ENCODE results near the gene ZNF512B. TPM values are rescaled to one million over a fixed set of nuclear protein-coding genes. Genes with fewer than 3 reads are reported as not detected.
A peak's percentile ranks its signal among the peaks of the same experiment; 100 is the strongest.

The ZNF512B gene
- total RNA-seq, 4 donors from 2014 or later: 5.8 to 7.4 (median 6.4) TPM

- no peaks in the 10 kb centered on the region for H3K27me3 ChIP-seq
- no peak for DNase-seq
- TF ChIP-seq POLR2A (IDR thresholded peaks at IDR 0.05): no peak
- no peak for TF ChIP-seq CTCF (IDR thresholded peaks at IDR 0.05)
- H3K36me3 ChIP-seq: peaks cover 0 to 25% (median 0%) of the 10 kb centered on the region in 3 donors
- H3K9me3 ChIP-seq: peaks cover 0 to 5% (median 0%) of the 10 kb centered on the region in 4 donors
- no peak overlapping the region for H3K4me3 ChIP-seq
- no peak overlapping the region for H3K27ac ChIP-seq
- H3K4me1 ChIP-seq: peaks cover 0 to 25% (median 5%) of the 10 kb centered on the region in 4 donors
These were observed 54.3 kb downstream of the ZNF512B start for GRCh38 chr20:63915471-63915870.

- peaks cover 0 to 12% (median 0%) of the 10 kb centered on the region in 3 donors for H3K36me3 ChIP-seq
- H3K9me3 ChIP-seq: peaks cover 0 to 5% (median 0%) of the 10 kb centered on the region in 4 donors
- H3K27ac ChIP-seq: peak overlapping the region in 1 of 4 donors; percentile 39
- peaks cover 0 to 42% (median 9%) of the 10 kb centered on the region in 4 donors for H3K4me1 ChIP-seq
- H3K4me3 ChIP-seq: no peak overlapping the region
- no peaks in the 10 kb centered on the region for H3K27me3 ChIP-seq
- TF ChIP-seq POLR2A (IDR thresholded peaks at IDR 0.05) (no peak), CTCF (IDR thresholded peaks at IDR 0.05) (no peak)
- DNase-seq: no peak
These were observed 56.0 kb downstream of the ZNF512B start for GRCh38 chr20:63913768-63914167.

GRCh38 chr20:63911176-63911575 lies 58.6 kb downstream of the ZNF512B start:
- Histone ChIP-seq H3K4me1 (peaks cover 0 to 60% (median 16%) of the 10 kb centered on the region in 4 donors), H3K36me3 (no peaks in the 10 kb centered on the region), H3K27ac (peak overlapping the region in 3 of 4 donors; percentile 40 to 81 (median 68)), H3K9me3 (peaks cover 0 to 3% (median 0%) of the 10 kb centered on the region in 4 donors), H3K4me3 (no peak overlapping the region), H3K27me3 (no peaks in the 10 kb centered on the region)
- TF ChIP-seq POLR2A (IDR thresholded peaks at IDR 0.05) (peak in 1 of 2 donors; percentile 70), CTCF (IDR thresholded peaks at IDR 0.05) (no peak)
- DNase-seq: peak in 2 of 3 donors; percentile 79 to 89

- Histone ChIP-seq H3K27ac (peak overlapping the region in 3 of 4 donors; percentile 44 to 88 (median 69)), H3K27me3 (no peaks in the 10 kb centered on the region), H3K4me3 (no peak overlapping the region), H3K36me3 (no peaks in the 10 kb centered on the region), H3K9me3 (no peaks in the 10 kb centered on the region), H3K4me1 (peaks cover 0 to 70% (median 16%) of the 10 kb centered on the region in 4 donors)
- TF ChIP-seq CTCF (IDR thresholded peaks at IDR 0.05) (no peak), POLR2A (IDR thresholded peaks at IDR 0.05) (peak in 1 of 2 donors; percentile 75)
- peak in 2 of 3 donors; percentile 82 to 89 for DNase-seq
These were observed 61.6 kb downstream of the ZNF512B start for GRCh38 chr20:63908008-63908682.

Small RNAs within 50 kb of the gene (small RNA-seq; reads per million reads assigned to genes)
- gene MIR647 (0 reads per million in 2 donors), gene MIR941-2 (0 reads per million in 2 donors), gene MIR941-4 (0 reads per million in 2 donors), gene MIR941-5 (0 to 0.13 reads per million in 2 donors), gene RNU1-134P (0 reads per million in 2 donors)

Other genes with a start within 250 kb of the ZNF512B start
- 10 to 100 TPM; 32.6 to 55.3 (median 41.0) TPM for gene LIME1, start 233.3 kb downstream of the ZNF512B start, total RNA-seq
- gene SLC2A4RG, start 230.2 kb downstream of the ZNF512B start, total RNA-seq: 10 to 100 TPM; 34.2 to 54.5 (median 40.4) TPM
- gene ZBTB46, start 138.7 kb downstream of the ZNF512B start, total RNA-seq: 10 to 100 TPM in 1 of 4 donors, 1 to 10 TPM in 3; 1.9 to 33.0 (median 4.4) TPM
- gene ABHD16B, start 108.4 kb downstream of the ZNF512B start, total RNA-seq: not detected
- 10 to 100 TPM; 59.4 to 78.7 (median 65.1) TPM for gene TPD52L2, start 104.7 kb downstream of the ZNF512B start, total RNA-seq
- gene DNAJC5, start 74.8 kb downstream of the ZNF512B start, total RNA-seq: 100 to 1,000 TPM in 3 of 4 donors, 10 to 100 TPM in 1; 41.3 to 137 (median 113) TPM
- 100 to 1,000 TPM in 3 of 4 donors, 10 to 100 TPM in 1; 70.4 to 189 (median 136) TPM for gene UCKL1, start 13.5 kb downstream of the ZNF512B start, total RNA-seq
- 10 to 100 TPM in 3 of 4 donors, 1 to 10 TPM in 1; 1.7 to 14.3 (median 11.1) TPM for gene SAMD10, start 9.7 kb upstream of the ZNF512B start, total RNA-seq
- 10 to 100 TPM; 49.6 to 95.7 (median 64.2) TPM for gene PRPF6, start 11.2 kb upstream of the ZNF512B start, total RNA-seq
- gene C20orf204, start 66.3 kb upstream of the ZNF512B start, total RNA-seq: 1 to 10 TPM in 2 of 4 donors, under 1 TPM in 2; 0.18 to 2.1 (median 1.1) TPM
- gene SOX18, start 79.7 kb upstream of the ZNF512B start, total RNA-seq: 1 to 10 TPM in 3 of 4 donors, not detected in 1; 2.8 to 6.6 (median 3.4) TPM
- 10 to 100 TPM in 2 of 4 donors, 1 to 10 TPM in 2; 4.7 to 19.8 (median 8.3) TPM for gene TCEA2, start 93.3 kb upstream of the ZNF512B start, total RNA-seq
- 10 to 100 TPM in 1 of 4 donors, 1 to 10 TPM in 3; 3.3 to 39.6 (median 6.8) TPM for gene RGS19, start 109.6 kb upstream of the ZNF512B start, total RNA-seq
- gene OPRL1, start 110.2 kb upstream of the ZNF512B start, total RNA-seq: under 1 TPM in 1 of 4 donors, not detected in 3; 0.27 TPM
- gene LKAAEAR1, start 114.5 kb upstream of the ZNF512B start, total RNA-seq: not detected
- not detected for gene NPBWR2, start 137.6 kb upstream of the ZNF512B start, total RNA-seq
- gene MYT1, start 194.5 kb upstream of the ZNF512B start, total RNA-seq: under 1 TPM in 2 of 4 donors, not detected in 2; 0.18 to 0.83 TPM

Measured in Peyer's patch (tissue), 4 donors.